NCI-H2081 (cell line): Measurements from ENCODE around the gene OXCT1.
"Not testable (repeated sequence)": the region's sequence is repeated elsewhere in the genome, so short reads cannot be mapped to it uniquely, and the experiment has no call there.

Experiments used
- DNase-seq, 2 experiments: peaks; one replicate each; lab custom pipeline; 2025; lab: John Stamatoyannopoulos, UW

Gene OXCT1

GRCh38 chr5:41773799-41774198, 96.4 kb downstream of the OXCT1 start:
- DNase-seq, result no peak

GRCh38 chr5:41772785-41773442, 97.3 kb downstream of the OXCT1 start:
- no peak for DNase-seq

GRCh38 chr5:41772056-41772455, 98.2 kb downstream of the OXCT1 start:
- no peak for DNase-seq

GRCh38 chr5:41770799-41771198, 99.4 kb downstream of the OXCT1 start:
- DNase-seq, result no peak

GRCh38 chr5:41768692-41769091, 101.5 kb downstream of the OXCT1 start:
- DNase-seq, result no peak

GRCh38 chr5:41764650-41765049, 105.6 kb downstream of the OXCT1 start:
- no peak for DNase-seq

- no peak for DNase-seq
Measured at GRCh38 chr5:41763574-41763973, 106.7 kb downstream of the OXCT1 start.

GRCh38 chr5:41763081-41763480, 107.1 kb downstream of the OXCT1 start:
- no peak for DNase-seq

- DNase-seq, result no peak
Measured at GRCh38 chr5:41762426-41762825, 107.8 kb downstream of the OXCT1 start.

- DNase-seq, result no peak
Measured at GRCh38 chr5:41761663-41762062, 108.6 kb downstream of the OXCT1 start.

- DNase-seq, result no peak
Measured at GRCh38 chr5:41755705-41756104, 114.5 kb downstream of the OXCT1 start.

GRCh38 chr5:41754857-41755256, 115.4 kb downstream of the OXCT1 start:
- no peak for DNase-seq

- no peak for DNase-seq
Measured at GRCh38 chr5:41751867-41752266, 118.4 kb downstream of the OXCT1 start.

GRCh38 chr5:41748631-41749030, 121.6 kb downstream of the OXCT1 start:
- no peak for DNase-seq

GRCh38 chr5:41747708-41748107, 122.5 kb downstream of the OXCT1 start:
- no peak for DNase-seq

- DNase-seq, result no peak
Measured at GRCh38 chr5:41747301-41747700, 122.9 kb downstream of the OXCT1 start.

- DNase-seq, result not testable (repeated sequence)
Measured at GRCh38 chr5:41742608-41743007, 127.6 kb downstream of the OXCT1 start.

GRCh38 chr5:41738710-41739354, 131.4 kb downstream of the OXCT1 start:
- no peak for DNase-seq

GRCh38 chr5:41736641-41737040, 133.6 kb downstream of the OXCT1 start:
- DNase-seq, result no peak

GRCh38 chr5:41735213-41735612, 135.0 kb downstream of the OXCT1 start:
- DNase-seq, result no peak

GRCh38 chr5:41729381-41729780, 140.8 kb downstream of the OXCT1 start:
- not testable (repeated sequence) for DNase-seq

GRCh38 chr5:41728281-41728680, 141.9 kb downstream of the OXCT1 start:
- no peak for DNase-seq

- peak in 1 of 2 experiments; percentile 14 for DNase-seq
Measured at GRCh38 chr5:41722359-41722950, 147.8 kb downstream of the OXCT1 start.
